8988T (cell line): ENCODE measurements around the gene ATG7.
"Not testable (repeated sequence)": the region's sequence is repeated elsewhere in the genome, so short reads cannot be mapped to it uniquely, and the experiment has no call there.

Experiments used
- DNase-seq: peaks from one replicate; pipeline ENCODE4 v3.0.0; 2011

Gene ATG7

DNA sequence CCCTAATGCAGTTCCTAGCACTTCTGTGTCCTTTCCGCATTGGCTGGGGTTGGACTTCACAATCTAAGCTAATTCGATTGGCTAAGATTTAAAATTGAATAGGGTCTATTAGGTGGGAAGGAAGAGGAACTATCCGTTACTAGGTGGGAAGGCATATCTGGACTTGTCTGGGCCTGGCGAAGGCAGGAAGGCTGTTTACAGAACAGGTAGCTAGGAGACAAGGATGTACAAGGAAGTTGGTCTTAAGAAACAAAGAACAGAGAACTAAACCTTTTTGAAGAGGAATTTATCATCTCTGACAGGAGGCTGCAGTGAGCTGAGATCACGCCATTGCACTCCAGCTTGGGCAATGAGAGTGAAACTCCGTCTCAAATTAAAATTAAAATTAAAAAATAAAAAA lies 17.3 kb upstream of the ATG7 start:
- DNase-seq: no peak

DNA sequence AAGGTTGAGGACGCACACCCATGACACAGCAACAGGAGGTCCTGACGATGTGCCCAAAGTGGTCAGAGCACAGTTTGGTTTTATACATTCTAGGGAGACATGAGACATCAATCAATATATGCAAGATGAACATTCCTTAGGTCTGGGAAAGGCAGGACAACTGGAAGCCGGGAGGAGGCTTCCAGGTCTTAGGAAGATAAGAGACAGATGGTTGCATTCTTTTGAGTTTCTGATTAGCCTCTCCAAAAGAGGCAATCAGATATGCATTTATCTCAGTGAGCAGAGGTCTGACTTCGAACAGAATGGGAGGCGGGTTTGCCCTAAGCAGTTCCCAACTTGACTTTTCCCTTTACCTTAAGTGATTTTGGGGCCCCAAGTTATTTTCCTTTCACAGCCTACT lies 16.7 kb upstream of the ATG7 start:
- DNase-seq: not testable (repeated sequence)

DNA sequence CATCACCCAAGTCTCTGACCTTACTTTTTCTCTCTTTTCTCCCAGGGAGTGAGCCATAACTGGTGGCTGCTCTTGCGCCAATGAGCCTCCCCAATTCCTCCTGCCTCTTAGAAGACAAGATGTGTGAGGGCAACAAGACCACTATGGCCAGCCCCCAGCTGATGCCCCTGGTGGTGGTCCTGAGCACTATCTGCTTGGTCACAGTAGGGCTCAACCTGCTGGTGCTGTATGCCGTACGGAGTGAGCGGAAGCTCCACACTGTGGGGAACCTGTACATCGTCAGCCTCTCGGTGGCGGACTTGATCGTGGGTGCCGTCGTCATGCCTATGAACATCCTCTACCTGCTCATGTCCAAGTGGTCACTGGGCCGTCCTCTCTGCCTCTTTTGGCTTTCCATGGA lies 13.2 kb upstream of the ATG7 start:
- DNase-seq: no peak

DNA sequence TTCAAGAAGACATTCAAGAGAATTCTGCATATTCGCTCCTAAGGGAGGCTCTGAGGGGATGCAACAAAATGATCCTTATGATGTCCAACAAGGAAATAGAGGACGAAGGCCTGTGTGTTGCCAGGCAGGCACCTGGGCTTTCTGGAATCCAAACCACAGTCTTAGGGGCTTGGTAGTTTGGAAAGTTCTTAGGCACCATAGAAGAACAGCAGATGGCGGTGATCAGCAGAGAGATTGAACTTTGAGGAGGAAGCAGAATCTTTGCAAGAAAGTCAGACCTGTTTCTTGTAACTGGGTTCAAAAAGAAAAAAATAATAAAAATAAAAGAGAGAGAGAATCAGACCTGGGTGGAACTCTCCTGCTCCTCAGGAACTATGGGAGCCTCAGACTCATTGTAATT lies 11.7 kb upstream of the ATG7 start:
- DNase-seq: no peak

DNA sequence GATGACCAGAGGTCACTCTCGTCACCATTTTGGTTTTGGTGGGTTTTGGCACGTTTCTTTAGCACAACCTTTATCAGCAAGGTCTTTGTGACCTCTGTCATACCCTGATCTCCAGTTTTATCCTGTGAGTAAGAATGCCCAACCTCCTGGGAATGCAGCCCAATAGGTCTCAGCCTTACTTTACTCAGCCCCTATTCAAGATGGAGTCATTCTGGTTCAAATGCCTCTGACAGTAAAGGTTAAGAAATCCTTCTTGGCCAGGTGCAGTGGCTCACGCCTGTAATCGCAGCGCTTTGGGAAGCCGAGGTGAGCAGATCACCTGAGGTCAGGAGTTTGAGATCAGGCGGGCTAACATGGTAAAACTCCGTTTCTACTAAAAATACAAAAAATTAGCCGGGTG lies 3.2 kb upstream of the ATG7 start:
- DNase-seq: no peak

DNA sequence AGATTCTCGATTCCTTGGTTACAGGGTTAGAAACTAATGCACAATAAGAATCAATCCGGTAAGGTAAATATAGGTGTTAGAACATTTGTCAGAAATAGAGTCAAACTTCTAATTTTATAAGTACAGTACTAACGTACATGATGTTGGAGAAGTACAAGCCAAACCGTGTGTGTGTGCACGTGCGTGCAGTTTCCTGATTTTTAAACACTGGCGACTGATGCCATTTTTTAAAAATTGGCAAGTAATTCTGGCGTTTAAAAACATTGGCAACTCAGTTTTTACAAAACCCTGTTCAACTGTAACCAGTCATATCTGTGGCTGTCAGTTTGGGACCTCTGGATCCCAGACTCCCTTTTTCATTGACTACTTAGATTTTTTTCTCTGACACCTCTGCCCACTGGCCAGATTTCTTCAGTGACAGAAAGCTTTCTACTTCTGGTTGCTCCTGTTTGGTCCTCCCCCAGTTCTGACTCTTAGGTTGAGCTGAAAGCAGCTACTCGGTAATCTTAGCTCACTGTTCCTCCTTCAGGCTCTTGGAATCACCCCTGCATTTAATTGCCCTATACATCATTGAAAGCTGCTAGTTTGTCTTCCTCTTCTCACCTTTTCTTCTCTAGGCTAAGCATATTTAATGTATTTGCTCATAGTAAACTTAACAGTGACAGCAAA lies 843 bp downstream of the ATG7 start:
- DNase-seq: no peak

DNA sequence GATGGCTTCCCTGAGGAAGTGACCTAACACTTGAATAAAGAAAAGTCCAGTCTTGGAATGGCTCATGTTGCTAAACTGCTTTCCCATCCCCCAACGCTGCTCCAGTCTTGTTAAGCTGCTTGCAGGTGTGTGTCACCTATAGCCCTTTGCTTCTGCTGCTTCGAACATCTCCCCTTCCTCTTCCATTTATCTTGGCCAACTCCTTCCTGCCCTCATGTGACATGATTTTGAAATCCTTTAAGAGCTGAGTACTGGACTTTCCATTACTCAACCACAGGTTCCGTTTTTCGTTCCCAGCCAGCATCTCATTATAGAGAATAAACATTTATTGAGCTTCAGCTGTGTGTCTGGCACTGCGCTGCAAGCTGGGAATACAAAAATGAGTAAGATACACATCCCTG lies 1.7 kb downstream of the ATG7 start:
- no peak for DNase-seq

DNA sequence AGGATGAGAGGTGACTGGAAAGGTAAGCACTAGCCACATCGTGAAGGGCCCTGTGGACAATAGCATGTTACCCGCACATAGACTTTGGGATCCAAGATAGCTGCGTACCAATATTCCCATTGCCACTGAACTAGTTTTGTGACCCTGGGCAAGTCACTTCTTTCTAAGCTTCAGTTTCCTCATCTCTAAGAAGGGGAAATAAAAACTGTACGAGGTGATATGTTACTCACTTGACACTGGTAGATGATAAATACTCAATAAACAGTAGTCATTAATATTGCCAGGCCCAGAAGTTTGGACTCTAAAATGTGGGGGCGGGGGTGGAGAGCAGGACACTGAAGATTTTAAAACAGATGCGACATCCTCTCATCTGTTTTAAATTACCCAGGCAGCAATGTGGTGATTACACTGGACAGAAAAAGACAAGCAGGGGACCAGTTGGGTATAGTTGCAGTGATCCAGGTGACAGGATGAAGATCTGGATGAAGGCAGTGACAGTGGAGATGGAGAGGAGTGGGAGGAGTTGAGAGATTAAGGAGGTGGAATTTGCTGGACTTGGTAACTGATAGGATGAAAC lies 2.5 kb downstream of the ATG7 start:
- no peak for DNase-seq

DNA sequence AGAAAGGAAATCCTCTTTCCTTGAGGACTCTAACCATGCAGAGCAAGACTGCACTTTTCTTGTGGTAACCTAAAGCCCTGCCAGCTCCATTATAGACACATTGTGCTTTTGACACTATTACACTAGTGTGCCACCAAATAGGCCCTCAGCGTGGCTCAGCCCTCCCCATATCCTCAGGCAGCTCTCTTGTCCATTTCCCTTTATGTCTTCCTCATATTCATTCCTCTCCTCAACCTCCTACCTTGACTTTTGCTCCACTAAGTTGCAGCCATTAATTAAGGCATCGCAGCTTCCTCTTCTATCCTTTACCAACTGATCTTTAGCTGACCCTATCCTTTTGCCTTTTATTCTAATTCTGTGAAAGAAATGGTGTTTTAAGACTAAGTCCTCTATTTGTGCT lies 3.7 kb downstream of the ATG7 start:
- DNase-seq: no peak

DNA sequence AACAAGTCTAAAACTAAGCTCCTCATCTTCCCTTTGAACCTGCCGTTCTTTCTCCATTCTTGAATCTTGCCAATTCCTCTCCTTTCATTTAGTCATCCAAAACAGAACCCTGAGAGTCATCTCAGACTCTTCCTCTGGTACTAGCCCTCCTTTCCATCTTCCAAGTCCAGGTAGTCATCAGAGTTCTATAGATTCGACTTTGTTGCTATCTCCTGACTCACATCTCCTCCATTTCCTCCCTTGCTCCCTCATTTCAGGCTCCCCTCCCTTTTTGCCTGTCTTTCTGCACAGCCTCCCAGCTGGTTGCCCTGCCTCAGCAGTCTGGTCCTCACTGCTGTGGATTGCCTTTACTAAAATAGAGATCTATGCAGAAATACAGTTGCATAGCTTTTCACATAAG lies 4.7 kb downstream of the ATG7 start:
- no peak for DNase-seq

DNA sequence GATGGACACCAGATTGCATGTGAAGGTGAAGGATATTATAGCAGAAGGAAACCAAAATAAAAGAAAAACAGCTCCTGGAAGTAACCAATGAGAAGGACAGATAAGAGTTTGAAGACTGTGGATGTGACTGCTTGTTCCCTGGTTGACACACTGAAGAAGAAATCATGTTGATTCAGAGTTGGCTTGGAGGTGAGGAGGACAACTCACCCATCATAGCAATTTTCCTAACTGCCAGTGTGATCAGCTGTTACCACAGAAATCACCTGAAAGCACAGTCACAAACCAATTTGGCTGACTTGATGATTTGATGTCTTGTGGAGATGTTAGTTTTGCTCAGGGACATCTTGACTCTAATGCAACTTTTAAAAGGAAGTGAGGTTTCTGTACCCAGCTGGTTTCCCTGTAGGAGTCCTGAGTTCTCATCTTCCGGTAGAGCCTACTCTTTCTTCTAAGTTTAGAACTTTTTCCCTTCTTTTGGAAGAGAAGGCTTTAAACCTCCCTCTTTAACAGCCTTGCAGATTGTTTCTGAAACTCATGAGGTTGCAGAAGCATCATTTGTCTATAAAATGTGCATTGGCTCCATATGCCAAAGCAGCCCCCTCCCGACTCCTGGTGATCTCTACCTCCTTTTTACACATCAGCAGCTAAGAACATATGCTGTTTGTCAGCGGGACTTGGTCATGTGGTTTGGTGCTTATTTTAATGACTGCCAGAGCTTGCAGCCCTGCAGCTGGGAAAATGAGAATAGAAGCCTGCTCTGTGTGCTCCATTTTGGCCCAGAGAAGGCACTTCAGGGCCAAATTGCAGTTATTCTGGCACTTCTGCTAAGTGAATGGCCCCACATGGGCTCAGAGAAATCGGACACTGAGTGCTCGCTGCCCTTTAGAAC lies 10.3 kb downstream of the ATG7 start:
- DNase-seq: no peak

DNA sequence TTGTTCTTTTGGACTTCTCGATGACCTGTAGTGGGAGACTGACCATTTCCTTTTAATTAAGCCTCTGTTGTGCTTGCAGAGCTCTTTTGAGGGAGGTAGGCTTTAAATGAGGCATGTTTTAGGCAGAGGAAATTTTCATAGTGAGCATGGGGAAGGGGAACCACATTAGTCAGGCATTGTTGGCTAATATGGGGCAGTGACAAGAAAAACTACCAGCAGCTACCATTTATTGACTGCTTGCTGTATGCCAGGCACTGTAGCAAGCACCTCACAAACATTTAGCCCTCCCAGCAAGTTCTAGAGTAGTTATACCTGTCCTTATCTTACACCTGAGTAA lies 10.9 kb downstream of the ATG7 start:
- DNase-seq: no peak

DNA sequence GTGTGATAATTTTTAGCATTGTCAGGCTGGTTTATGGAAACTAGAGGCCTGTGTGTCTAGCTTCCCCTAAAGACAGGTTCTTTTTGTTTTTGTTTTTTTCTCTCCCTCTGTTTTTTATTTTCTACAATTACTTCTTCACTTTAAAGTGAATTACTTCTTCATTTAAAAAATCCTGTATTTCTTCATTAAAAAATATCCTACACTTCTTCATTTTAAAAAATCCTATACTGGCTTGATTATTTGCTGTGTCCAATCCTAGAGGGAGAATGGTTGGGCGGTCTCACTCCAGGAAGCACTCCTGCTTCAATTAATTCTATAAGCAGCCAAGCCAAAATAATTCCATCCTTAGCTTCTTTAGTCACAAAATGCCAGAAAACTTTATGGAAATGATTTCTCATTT lies 11.8 kb downstream of the ATG7 start:
- DNase-seq: no peak

DNA sequence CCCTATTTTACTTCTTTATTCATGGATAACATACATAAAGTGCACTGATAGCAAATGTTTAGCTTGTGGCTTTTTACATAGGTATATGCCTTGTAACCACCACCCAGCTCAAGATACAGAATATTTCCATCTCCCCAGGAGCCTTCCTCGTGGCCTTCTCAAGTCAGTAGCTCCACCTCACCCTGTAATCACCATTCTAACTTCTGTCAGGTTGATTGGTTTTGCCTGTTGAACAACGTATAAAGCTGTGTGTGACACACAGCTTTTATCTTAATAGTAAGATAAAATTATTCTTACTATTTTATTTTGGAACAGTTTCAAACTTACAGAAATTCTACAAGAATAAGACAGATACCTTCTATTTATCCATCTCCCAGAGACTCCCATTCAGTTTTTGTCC lies 13.3 kb downstream of the ATG7 start:
- no peak for DNase-seq

DNA sequence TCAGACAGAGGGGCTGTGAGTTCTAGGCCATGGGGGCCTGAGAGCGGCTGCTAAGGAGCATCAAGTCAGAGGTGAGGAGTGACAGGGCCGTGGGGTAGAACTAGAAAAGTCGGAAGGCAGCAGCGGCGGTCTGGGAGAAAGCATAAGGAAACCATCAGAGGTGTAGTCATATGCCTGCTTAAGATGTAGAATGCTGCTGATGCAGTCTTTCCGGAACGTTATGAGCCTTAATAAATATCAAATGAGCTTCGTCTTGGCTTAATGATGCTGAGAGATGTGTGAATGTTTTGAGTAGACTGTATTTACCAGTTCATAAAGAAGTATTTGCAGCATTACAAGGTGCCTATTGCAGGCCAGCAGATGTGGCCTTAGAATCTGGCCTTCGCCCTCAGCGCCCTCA lies 15.2 kb downstream of the ATG7 start:
- DNase-seq: no peak

DNA sequence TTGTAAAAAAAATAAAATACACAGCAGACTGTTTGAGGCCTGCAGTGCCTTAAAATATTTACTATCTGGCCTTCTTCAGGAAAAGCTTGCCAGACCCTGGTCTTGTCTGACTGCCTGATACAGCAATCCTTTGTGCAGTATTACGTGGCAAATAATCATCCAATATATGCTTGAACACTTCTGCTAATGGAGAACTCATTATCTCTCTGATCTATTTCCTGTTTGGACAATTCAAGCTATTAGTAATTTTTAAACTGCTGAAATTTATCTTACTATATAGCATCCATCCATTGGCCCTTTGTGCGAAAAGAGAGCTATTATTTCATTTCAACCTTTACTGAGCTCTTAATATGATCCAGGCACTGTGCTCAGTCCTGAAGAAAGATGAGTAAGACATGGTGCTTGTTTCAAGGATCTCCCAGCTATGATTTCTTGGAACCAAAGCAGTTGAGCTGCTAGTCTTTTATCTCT lies 15.9 kb downstream of the ATG7 start:
- no peak for DNase-seq

DNA sequence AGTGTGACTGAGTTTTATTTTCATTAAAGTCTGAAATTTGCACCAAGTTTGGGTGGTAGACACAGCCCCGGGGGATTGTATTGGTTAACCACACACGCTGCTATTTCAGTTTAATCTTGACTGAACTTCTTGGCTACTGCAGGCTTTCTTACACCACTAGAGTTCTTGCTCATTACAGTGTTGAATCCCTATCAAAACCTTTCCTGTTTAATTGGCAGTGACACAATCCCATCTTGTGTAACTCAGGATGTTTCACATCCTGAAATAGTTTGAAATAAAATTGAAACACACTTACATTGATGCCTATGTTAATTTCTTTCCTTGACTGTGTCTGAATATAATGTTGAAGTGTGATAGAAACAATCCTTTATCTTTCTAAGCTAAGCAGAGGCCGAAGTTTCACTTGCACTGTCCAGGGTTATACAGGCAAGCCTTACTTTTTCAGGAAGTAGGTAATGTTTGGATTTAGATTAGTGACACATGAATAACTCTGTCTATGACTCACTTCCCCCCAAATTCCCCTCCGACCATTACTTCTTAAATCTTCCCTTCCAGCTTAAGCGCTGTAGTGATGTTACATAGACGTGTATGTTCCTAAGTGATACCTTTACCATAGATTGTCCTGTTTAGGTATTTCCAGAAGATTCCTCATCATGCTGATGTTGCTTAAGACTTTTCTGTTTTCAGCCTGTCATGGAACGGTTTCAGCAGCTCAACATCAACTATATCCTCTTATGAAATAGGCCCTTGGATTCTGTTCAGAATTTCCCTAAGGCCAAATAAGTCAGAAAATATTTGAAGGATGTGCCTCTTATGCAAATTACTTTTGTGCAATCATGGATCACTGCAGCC lies 16.8 kb downstream of the ATG7 start:
- DNase-seq: no peak

DNA sequence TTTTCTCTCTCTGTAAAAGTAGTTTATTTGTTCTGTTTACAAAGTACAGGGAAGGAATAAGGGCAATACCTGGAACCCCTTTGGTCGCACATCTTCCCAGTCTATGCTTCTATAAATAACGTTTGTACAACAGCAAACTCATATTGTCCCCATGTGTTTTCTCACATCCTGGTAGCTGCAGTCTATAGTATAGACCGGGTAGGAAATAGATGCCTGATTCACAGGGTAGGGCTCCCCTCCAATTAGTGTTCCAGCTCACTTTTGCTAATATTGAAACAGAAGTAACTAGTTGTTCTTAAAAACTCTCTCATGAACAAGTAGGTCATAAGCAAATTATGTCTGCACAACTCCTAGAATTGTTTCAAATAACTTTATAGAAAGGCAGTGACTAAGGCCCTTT lies 17.7 kb downstream of the ATG7 start:
- no peak for DNase-seq

DNA sequence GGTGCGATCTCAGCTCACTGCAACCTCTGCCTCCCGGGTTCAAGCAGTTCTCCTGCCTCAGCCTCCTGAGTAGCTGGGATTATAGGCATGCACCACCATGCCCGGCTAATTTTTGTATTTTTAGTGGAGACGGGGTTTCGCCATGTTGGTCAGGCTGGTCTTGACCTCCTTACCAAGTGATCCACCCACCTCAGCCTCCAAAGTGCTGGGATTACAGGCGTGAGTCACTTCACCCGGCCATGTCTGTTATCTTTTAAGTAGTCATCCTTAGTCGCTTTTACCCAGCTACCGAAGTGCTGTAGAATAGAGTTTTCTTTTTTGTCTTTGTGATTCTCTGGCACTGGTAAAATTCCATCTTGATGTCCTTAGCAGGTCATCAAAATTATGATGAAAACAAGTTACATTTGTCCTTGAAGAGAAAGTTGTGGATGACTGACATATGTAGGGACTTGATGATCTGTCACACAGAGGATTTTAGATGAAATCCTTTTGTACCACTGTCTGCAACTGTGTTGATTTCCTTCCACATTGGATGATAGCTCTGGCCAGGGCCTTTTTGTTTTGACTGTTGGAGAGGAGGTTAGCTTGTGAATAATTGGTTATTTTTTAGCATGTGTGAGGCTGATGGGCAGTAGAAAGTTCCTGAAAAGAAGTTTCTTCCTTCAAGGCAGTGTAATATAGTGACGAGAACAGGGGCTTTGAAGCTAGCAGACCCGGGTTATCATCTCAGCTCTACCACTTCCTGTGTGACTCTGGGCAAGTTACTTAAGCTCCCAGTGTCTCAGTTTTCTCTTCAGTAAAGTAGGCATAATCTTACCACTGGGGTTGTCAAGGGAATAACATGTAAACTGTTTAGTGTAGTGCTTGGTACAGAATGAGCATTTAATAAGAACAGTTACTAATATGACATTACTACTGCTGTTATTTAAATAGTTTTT lies 18.8 kb downstream of the ATG7 start:
- DNase-seq: no peak

DNA sequence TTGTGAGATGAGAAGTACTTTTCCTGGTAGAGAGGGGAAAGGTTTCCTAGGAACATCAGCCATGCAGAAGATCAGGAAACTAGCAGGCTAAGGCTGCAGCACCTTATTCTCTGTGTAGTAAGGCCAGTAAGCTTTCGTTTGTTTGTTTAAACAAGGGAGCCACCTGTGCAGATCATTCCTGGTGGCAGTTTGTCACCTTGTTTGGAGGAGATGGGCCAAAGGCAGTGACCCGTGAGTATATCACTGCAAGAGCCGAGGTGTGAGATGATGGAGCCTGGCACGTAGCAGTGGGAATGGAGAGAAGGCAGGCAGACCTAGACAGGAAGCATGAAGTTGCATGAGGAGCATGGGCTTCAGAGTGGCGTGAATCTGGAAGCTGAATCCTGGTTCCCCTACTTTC lies 19.6 kb downstream of the ATG7 start:
- no peak for DNase-seq

DNA sequence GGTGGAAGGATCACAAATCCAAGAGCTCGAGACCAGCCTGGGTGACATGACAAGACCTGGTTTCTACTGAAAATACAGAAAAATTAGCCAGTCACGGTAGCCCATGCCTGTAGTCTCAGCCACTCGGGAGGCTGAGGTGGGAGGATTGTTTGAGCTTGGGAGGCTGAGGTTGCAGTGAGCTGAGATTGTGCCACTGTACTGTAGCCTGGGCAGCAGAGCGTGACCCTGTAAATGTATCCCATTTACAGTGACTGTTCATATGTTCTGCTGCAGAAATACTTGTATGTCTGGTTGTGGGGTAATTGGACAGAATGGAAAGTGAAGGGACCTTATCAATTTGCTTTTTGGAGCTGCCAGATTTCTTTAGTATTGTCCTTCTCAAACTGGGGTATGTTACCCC lies 24.9 kb downstream of the ATG7 start:
- no peak for DNase-seq

DNA sequence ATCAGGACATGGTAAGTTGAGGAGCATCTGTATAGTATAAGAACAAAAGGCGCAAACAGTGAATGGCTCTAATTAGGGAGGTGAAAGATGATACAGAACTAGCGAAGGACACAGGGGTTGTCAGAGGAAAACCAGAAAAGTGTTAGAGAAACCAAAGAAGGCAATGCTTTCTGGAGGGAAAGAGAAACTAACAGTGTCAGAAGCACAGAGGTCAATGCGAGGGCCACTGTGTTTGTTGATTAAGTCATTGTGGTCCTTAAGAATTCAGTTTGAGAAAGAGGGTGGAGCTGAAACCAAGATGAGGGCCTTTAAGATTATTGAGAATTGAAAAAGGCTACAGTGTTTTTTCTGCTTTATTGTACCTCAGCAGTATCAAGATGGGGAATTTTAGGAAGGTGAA lies 28.8 kb downstream of the ATG7 start:
- no peak for DNase-seq
